Panc1 (cell line): ENCODE data around the gene NARF. TPM values are rescaled to one million over a fixed set of nuclear protein-coding genes. Genes with fewer than 3 reads are reported as not detected.
"Not testable (repeated sequence)": the region's sequence is repeated elsewhere in the genome, so short reads cannot be mapped to it uniquely, and the experiment has no call there.

Source experiments
- ATAC-seq: fragments of 200-7000 bp; cut with Tn5 transposase; 2 replicates; pipeline ENCODE4 v1.9.1; 2020; ENCODE audit warnings: mild to moderate bottlenecking, moderate library complexity
- BruUV-seq: library from RNA; stranded (reverse); fragments of 400-500 nt; replicated peaks from 2 replicates; lab custom pipeline; 2021; lab: Mats Ljungman, UMichigan
- CTCF ChIA-PET: fragments of 300-600 bp; sonication (Branson Sonifier 250); formaldehyde crosslinking; loops from one replicate; lab custom pipeline; 2022; ENCODE audit warnings: antibody characterized with exemption; lab: Charles Lee
- POLR2A ChIA-PET: fragments of 300-600 bp; sonication (Branson Sonifier 250); formaldehyde crosslinking; loops from one replicate; lab custom pipeline; 2022; ENCODE audit warnings: antibody characterized with exemption; lab: Charles Lee
- DNase-seq: peaks from one replicate; pipeline ENCODE4 v3.0.0-alpha.2; 2010; ENCODE audit warnings: low read depth, low spot score
- H3K27ac ChIP-seq: 2 replicates; pipeline ENCODE4 v1.5.1; 2011; ENCODE audit warnings: mild to moderate bottlenecking, low read length, inconsistent platforms
- H3K27me3 ChIP-seq: fragments of 200-500 bp; sonication (Bioruptor generic); 2 replicates; pipeline ENCODE4 v1.6.0; 2014; ENCODE audit warnings: low read length, inconsistent platforms; ENCODE audit not compliant: control insufficient read depth, insufficient read depth
- H3K36me3 ChIP-seq: fragments of 200-500 bp; sonication (Bioruptor generic); 2 replicates; pipeline ENCODE4 v1.5.1; 2014; ENCODE audit warnings: inconsistent platforms, mild to moderate bottlenecking, low read length, moderate library complexity; ENCODE audit not compliant: control insufficient read depth, insufficient read depth
- H3K4me1 ChIP-seq: 2 replicates; pipeline ENCODE4 v1.5.1; 2011; ENCODE audit warnings: inconsistent platforms, mild to moderate bottlenecking, low read length, moderate library complexity; ENCODE audit not compliant: control insufficient read depth, insufficient read depth
- H3K4me3 ChIP-seq, 2 experiments: 2 replicates each; pipeline ENCODE4 v1.5.1; 2011 to 2012; ENCODE audit warnings: low read depth in 2 of 2, low read length in 2 of 2, mild to moderate bottlenecking in 2 of 2, inconsistent platforms in 1 of 2, moderate library complexity in 1 of 2
- H3K9me3 ChIP-seq: fragments of 200-500 bp; sonication (Bioruptor generic); 2 replicates; pipeline ENCODE4 v1.5.1; 2014; ENCODE audit warnings: low read depth, mild to moderate bottlenecking, inconsistent platforms, low read length, moderate library complexity; ENCODE audit not compliant: control insufficient read depth, insufficient read depth
- in situ Hi-C: cut with HindIII; loops from 2 replicates; pipeline ENCODE4 v1.10.0; 2016; ENCODE audit warnings: low sequenced_read_pairs, low pct_unique_long_range_greater_than_20kb
- intact Hi-C: fragments of 100-400 bp; cut with micrococcal nuclease; formaldehyde crosslinking; loops from one replicate; pipeline ENCODE4 v1.10.0; 2022; ENCODE audit not compliant: unreplicated experiment
- total RNA-seq: library from RNA; stranded (reverse); gene quantifications from one replicate; pipeline ENCODE4 v1.2.1, GENCODE V29; 2021; ENCODE audit not compliant: unreplicated experiment
- TF ChIP-seq, protein P1 (sequence below), 2 experiments: IDR thresholded peaks; 2 replicates each; pipeline ENCODE4 v1.6.1; 2011 to 2012; ENCODE audit warnings: low read depth in 2 of 2, control low read depth in 1 of 2, low read length in 1 of 2, mild to moderate bottlenecking in 1 of 2, moderate library complexity in 1 of 2; ENCODE audit not compliant: insufficient read depth in 1 of 2

The NARF gene
- total RNA-seq, 1 experiment from 2014 or later: 60.9 TPM

DNA sequence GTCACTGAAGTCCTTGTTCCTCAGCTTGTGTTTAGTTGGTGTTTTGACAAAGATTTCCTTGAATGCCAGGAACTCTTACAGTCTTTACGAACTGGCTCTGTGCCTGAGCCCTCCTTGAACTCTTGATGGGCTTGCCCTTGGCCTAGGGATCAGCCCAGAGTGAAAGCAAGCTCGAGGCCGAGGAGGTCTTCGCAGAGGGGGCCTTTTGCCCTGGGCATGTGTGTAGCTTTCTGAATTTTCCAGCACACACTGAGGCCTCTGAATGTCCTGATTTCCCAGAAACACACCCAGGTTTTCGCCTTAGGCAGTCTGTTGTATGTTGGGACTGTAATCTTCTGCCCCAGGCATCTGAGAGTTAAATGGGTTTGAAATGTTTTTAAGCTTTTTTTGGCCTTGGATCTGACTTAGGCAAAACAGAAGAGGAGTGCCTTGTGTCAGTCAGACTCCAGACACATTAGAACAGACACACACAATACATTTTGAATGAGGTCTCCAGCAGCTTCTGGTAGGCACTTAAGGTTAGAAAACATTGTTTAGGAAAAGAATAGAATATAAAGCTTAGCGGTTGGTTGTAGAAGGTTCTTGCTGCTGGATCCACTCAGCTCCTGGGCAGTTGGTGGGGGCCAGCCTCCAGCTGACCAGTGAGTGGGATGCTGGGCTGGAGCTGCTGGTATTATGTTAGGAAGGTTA lies 78.1 kb downstream of the NARF start (continued):
- TF ChIP-seq, protein P1, sequence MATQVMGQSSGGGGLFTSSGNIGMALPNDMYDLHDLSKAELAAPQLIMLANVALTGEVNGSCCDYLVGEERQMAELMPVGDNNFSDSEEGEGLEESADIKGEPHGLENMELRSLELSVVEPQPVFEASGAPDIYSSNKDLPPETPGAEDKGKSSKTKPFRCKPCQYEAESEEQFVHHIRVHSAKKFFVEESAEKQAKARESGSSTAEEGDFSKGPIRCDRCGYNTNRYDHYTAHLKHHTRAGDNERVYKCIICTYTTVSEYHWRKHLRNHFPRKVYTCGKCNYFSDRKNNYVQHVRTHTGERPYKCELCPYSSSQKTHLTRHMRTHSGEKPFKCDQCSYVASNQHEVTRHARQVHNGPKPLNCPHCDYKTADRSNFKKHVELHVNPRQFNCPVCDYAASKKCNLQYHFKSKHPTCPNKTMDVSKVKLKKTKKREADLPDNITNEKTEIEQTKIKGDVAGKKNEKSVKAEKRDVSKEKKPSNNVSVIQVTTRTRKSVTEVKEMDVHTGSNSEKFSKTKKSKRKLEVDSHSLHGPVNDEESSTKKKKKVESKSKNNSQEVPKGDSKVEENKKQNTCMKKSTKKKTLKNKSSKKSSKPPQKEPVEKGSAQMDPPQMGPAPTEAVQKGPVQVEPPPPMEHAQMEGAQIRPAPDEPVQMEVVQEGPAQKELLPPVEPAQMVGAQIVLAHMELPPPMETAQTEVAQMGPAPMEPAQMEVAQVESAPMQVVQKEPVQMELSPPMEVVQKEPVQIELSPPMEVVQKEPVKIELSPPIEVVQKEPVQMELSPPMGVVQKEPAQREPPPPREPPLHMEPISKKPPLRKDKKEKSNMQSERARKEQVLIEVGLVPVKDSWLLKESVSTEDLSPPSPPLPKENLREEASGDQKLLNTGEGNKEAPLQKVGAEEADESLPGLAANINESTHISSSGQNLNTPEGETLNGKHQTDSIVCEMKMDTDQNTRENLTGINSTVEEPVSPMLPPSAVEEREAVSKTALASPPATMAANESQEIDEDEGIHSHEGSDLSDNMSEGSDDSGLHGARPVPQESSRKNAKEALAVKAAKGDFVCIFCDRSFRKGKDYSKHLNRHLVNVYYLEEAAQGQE (IDR thresholded peaks at IDR 0.05; ENCODE audit: insufficient read depth in 1 of 2, low read depth in 2 of 2, low read length in 1 of 2): no peak

DNA sequence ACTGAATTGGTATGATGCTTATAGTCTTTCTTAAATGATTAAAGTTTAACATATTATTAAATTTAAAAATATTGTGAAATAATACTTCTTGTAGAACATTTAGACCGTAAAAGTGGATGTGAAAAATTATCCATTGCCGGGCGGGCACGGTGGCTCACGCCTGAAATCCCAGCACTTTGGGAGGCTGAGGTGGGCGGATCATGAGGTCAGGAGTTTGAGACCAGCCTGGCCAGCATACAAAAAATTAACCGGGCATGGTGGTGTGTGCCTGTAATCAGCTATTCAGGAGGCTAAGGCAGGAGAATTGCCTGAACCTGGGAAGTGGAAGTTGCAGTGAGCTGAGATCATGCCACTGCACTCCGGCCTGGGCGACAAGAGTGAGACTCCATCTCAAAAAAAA lies 78.7 kb downstream of the NARF start:
- ATAC-seq, DNase-seq, BruUV-seq, H3K4me3 ChIP-seq, H3K36me3 ChIP-seq, intact Hi-C loops, CTCF ChIA-PET, H3K27ac ChIP-seq, in situ Hi-C loops, H3K9me3 ChIP-seq, H3K27me3 ChIP-seq: not testable (repeated sequence)
- H3K4me1 ChIP-seq: peaks cover 39% of the 10 kb centered on the region
- POLR2A ChIA-PET: interaction anchor here (1.0 kb wide), 2 partner anchors 16 to 18 kb away, joined by 3 read pairs; partner anchors contain the start of gene FOXK2

DNA sequence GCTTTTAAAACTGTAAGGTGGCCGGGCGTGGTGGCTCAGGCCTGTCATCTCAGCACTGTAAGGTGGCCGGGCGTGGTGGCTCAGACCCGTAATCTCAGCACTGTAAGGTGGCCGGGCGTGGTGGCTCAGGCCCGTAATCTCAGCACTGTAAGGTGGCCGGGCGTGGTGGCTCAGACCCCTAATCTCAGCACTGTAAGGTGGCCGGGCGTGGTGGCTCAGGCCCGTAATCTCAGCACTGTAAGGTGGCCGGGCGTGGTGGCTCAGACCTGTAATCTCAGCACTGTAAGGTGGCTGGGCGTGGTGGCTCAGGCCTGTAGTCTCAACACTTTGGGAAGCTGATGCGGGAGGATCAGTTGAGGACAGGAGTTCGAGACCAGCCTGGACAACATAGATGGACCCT lies 80.5 kb downstream of the NARF start:
- intact Hi-C loops, H3K9me3 ChIP-seq, in situ Hi-C loops, CTCF ChIA-PET, BruUV-seq, H3K4me3 ChIP-seq, H3K36me3 ChIP-seq, H3K27me3 ChIP-seq, DNase-seq, POLR2A ChIA-PET, ATAC-seq, H3K27ac ChIP-seq: not testable (repeated sequence)
- peaks cover 32% of the 10 kb centered on the region for H3K4me1 ChIP-seq

Other genes starting within 250 kb of the NARF start
- gene CCDC57, start 245.9 kb upstream of the NARF start, total RNA-seq: 63.6 TPM
- 581 TPM for gene SLC16A3, start 229.7 kb upstream of the NARF start, total RNA-seq
- gene CSNK1D, start 185.0 kb upstream of the NARF start, total RNA-seq: 234 TPM
- 0.77 TPM for gene CD7, start 141.1 kb upstream of the NARF start, total RNA-seq
- 5.4 TPM for gene SECTM1, start 125.0 kb upstream of the NARF start, total RNA-seq
- 0.21 TPM for gene TEX19, start 99.5 kb upstream of the NARF start, total RNA-seq
- gene UTS2R, start 87.0 kb upstream of the NARF start, total RNA-seq: 0.39 TPM
- 25.6 TPM for gene HEXD, start 40.4 kb upstream of the NARF start, total RNA-seq
- gene OGFOD3, start 40.2 kb upstream of the NARF start, total RNA-seq: 53.9 TPM
- gene CYBC1, start 8.0 kb upstream of the NARF start, total RNA-seq: 174 TPM
- gene FOXK2, start 61.0 kb downstream of the NARF start, total RNA-seq: 143 TPM
- gene WDR45B, start 189.7 kb downstream of the NARF start, total RNA-seq: 132 TPM
- gene RAB40B, start 240.0 kb downstream of the NARF start, total RNA-seq: 7.1 TPM